HTERT RPE-1 (cell line): Measurements from ENCODE around the gene SLC22A14.

Experiments used
- in situ Hi-C: fragments of 300-500 bp; cut with MboI; formaldehyde crosslinking; loops from 4 replicates; pipeline ENCODE4 v1.14.3; 2020; ENCODE audit warnings: low sequenced_read_pairs

The SLC22A14 gene

DNA sequence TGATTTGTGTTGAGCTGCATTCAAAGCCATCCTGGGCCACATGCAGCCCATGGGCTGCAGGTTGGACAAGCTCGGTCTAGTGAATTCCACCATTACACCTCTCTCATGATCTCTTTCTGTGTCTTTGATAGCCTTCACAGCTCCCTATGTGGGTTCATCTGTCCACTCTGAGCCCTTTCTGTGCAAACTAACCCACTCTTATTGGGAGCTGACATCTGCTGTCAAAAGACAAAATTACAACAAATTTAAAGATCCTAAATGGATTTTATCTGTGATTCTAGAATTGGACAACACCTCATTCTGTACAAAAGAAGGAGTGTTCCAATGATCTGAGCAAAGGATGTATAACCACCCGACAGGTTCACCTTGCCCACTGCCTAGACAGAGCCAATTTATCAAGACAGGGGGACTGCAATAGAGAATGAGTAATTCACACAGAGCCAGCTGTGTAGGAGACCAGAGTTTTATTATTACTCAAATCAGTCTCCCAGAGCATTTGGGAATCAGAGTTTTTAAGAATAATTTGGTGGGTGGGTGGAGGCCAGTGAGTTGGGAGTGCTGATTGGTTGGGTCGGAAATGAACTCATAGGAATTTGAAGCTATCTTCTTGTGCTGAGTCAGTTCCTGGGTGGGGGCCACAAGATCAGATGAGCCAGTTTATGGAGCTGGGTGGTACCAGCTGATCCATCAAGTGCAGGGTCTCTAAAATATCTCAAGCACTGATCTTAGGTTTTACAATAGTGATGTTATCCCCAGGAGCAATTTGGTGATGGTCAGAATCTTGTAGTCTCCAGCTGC lies 61.9 kb downstream of the SLC22A14 start:
- in situ Hi-C loops, result no loop called here

DNA sequence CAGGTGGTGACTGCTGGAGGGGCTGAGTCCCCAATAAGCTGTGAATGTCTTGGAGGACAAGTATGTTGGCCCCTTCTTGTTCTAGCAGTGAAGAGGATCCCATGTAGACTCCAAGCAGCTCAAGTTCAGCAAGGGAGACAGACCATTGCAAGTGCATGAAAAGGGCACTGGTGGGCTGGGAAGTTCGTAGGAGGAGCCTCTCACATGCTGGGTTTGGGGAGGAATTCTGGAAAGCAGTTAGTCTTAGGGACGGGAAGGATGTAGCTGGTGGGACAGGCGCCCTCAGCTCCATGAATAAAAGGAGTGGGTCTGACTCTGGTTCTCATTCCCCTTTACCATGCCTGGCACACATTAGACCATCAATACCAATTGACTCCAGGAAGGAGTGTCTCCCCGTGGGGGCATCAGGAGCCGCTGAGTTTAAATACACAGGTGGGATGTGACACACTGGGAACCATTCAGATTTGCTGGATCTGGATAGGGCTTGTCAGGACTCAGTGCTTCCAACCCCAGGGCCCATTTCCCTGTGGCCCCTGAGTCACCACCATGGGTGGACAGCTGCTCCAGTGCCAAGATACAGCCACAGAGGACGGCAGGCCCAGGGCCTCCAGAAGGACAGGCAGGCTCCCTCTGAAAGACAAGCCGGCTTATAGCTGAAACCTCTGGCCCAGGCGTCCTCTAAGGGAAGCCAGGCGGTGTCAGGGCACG lies 63.9 kb downstream of the SLC22A14 start:
- in situ Hi-C loops, result no loop called here

DNA sequence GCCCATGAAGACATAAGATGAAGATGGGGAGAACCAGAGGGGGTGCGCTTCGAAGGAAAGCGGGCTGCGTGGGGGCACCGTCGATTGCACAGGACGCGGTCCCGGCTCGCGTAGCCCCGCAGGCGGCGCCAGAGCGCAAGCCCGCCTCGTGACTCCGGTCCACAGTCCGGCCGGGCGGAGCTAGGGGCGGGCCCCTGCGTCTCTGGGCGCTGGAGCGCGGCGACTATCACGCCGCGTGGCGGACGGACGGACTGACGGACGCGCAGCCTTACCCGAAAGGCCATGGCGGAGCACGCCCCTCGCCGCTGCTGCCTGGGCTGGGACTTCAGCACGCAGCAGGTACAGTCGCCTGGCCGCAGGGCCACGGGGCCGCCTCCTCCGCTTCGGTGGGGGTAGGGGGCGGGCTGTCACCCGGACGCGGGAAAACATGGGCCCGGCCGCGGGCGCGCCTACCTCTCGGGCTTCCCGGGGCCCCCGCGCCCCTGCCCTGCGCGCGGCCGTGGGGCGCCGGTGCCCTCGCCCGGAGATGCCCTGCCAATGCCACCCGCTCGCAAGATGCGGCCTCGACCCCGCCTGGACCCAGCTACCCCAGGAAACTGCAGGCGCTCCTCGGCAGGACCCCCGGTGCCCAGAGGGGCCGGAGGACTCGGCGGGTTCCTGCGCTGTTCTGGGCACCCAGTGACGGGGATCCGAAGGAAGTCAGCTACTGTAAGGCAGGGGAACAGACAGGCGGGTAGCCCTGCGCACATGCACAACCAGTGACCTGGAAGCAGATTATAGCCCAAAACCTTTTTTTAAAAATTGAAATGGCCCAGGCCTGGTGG lies 64.7 kb downstream of the SLC22A14 start, which contains the start of gene XYLB:
Gene XYLB, plus strand, starts transcription at position 199 of the 824 bp plus-strand sequence. Its CDS starts 84 bp downstream, at position 283.
- in situ Hi-C loops, result no loop called here

DNA sequence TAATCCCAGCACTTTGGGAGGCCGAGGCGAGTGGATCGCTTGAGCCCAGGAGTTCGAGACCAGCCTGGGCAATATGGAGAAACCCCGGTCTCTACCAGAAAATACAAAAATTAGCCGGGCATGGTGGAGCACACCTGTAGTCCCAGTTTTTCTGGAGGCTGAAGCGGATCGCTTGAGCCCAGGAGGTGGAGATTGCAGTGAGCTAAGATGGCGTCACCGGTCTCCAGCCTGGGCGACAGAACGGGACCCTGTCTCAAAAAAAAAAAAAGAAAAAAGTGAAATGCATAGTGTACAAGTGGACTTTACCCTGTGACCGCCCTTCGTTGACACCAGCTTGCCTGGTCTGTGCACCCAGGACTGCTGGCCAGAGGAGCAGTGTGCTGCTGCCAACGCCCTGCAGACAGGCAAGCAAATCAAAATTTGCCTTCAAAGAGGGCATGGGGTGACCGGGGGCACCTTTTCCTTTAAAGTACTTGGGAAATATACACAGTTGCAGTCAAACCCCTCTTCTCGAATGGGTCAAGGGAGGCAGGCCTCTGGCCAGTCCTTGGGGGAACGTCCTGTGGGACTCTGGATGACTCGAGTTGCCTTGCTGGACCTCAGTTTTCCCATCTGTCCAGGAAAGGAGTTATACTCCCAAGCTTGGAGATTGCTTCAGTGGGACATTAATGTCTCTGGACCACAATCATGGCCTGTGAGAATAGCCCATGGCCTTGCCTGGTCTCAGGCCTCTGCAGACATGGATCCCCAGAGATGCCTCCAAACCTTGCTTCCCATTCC lies 65.5 kb downstream of the SLC22A14 start:
- in situ Hi-C loops, result no loop called here

DNA sequence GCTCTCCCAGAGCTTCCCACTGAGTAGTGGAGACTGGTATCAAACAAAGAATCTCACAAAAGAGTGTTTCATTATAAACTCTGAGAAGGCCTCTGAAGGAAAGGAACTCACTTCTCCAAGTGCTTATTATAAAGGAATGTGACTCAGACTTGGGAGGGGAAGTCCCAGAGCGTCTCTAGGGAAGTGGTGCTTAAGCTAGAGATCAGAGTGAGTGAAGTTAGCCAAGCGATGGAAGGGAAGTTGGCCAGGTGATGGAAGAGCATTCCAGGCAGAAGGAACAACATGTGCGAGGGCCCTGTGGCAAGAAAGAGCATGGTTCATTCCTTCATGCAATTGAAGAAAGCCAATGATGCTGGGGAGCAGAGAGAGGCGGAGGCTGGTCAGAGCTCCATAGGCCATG lies 66.8 kb downstream of the SLC22A14 start:
- in situ Hi-C loops, result no loop called here

DNA sequence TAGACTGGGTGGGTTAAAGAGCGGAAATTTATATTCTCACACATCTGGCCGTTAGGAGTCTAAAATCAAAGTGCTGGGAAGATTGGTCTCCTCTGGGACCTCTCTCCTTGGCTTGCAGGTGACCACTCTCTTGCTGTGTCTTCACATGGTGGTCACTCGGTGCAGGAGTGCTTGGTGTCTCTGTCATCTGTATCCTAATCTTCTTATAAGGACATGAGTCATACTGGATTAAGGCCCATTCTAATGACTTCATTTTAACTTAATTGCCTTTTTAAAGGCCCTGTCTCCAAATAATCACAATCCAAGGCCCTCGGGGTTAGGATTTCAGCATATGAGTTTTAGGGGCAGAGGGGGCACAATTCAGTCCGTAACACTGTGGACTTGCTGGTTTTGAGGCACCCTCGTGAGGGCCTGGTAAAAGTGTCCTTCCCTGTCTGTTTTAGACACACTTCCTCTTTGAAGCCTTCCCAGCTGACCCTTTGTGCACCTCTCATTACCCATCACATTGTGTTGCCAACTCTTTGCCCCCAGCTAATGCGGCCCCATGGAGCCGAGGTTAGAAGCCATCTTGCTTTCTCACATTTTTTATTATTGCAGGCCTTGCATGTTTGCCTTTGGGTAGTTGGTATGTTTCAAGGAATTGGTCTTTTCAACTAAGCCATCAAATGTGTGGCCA lies 67.7 kb downstream of the SLC22A14 start:
- in situ Hi-C loops, result no loop called here

DNA sequence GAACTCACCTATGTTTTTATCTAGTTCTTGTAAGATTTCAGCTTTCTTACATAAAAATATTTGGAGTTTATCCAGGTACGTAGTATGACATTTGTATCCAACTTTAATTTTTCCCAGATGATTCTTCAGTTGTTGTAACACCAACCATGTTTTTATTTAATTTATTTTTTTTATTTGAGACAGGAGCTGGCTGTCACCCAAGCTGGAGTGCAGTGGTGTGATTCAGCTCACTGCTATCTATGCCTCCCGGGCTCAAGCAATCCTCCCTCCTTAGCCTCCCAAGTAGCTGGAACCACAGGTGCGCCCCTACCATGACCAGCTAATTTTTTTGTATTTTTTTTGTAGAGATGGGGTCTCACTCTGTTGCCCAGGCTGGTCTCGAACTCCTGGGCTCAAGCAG lies 71.1 kb downstream of the SLC22A14 start:
- in situ Hi-C loops, result no loop called here

DNA sequence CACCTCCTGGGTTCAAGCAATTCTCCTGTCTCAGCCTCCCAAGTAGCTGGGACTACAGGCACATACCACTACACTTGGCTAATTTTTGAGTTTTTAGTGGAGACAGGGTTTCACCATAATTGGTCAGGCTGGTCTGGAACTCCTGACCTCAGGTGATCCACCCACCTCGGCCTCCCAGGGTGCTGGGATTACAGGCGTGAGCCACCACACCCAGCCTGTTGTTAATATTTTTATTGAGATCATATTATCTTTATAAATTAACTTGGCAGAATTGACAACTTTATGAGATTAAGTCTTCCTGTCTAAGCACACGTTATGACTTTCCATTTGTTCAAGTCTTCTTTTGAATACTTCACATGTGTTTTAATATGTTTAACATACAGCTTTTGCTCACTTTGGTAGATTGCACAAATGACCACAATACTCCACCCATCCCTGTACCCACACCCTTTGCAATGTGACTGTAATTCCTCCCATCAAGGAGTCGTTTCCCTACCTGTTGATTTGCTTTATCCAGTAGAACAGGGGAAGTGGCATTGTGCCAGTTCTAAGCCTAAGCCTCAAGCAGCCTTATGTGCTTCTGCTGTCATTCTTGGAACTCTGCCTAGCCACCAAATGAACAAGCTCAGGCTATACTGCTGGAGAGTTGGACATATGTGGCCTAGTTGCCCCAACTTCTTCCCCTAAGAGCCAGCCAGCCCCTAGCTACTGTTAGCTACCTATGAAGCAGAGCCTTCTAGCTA lies 72.7 kb downstream of the SLC22A14 start:
- in situ Hi-C loops, result no loop called here

DNA sequence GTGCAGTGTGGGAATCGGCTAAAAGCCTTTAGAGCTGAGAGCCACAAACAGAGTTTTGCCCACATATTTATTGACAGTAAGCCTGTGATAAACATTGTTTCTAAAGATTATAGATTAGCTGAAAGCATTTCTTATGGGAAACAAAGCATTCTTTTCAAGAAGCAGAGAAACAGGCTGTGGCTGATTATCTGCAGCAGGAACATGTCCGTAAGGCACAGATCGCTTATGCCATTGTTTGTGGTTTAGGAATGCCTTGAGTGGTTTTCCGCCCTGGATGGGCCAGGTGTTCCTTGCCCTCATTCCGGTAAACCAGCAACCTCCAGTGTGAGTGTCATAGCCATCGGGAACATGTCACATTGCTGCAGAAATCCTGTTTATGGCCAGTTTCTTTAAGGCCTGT lies 76.9 kb downstream of the SLC22A14 start:
- in situ Hi-C loops, result no loop called here

DNA sequence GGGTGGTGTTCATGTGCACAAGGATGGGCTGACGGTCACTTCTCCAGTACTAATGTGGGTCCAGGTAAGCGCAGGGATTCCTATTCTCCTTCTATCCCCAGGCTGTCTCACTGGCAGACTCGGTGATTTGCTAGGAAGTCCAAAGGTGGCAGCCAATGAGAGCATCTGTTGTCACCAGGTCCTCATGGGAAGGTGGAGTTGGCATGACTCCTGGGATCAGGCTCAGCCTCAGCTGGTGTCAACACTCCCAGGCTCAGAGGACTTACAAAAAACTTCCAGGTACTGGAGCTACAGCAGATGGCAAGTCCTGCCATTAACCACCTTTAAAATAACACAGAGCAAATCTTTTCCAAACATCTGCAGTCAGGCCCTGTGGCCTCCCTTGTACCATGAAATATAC lies 78.3 kb downstream of the SLC22A14 start:
- in situ Hi-C loops, result no loop called here

DNA sequence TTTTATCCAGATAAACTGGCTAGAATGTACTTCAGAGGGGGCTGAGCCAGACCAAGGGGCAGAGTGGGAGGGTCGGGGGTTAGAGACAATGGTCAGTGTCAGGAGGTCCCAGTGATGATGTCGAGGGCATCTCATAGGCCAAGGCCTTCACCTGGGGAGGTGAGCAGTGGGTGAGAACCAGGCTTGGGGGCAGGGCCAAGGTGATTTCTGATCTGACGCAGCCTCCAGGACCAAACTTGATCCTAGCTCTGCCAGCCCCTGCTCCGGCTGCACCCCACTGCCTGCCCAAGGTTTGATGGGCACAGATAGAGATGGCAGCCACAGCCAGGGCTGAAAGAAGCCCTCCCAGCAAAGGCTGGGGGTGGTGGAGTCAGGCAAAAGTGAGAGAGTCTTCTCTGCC lies 79.4 kb downstream of the SLC22A14 start:
- in situ Hi-C loops, result no loop called here

DNA sequence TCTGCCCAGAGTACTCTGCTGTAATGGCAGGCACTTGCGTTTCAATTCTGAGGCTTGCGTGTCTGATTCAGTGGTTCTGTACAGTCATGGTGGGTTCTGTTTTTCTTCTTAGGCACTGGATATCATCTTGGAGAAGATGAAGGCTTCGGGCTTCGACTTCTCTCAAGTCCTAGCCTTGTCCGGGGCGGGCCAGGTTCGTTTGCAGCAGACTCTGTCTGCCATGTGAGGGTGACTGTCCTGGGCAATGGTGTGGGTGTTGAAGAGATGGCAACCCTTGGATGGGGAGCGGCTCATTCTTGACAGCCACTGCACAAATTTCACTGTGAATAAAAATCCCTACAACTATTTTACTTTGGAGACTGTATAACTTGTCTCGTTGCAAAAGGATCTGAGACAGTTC lies 80.7 kb downstream of the SLC22A14 start:
- in situ Hi-C loops, result no loop called here

DNA sequence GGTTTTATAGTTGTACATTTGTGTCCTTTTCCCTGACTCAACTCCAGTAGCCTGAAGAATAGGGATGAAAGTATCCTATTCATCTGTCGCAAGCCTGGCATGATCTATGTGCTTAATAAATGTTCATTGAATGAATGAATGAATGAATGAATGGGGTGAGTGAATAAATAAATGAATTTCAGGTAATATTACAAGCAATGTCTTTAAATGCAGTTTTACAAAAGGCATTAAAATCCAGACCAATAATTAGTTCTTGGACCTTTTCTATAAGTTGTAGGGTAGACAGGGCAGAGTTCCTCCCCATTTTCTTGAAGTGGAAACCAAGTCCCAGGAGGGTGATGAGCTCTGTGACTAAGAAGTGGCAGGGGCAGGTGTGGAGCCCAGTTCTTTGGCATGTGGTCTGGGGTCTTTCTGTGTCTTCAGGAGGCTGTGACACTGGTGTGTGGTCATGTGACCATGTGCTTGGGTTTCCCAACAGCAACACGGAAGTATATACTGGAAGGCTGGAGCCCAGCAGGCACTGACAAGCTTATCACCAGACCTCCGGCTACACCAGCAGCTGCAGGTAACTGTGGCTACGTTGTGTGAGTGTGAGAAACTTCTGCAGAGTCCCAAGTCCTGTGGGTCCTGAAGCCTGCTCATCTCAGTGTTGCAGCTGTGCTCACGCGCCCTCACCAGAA lies 82.8 kb downstream of the SLC22A14 start:
- in situ Hi-C loops, result no loop called here

DNA sequence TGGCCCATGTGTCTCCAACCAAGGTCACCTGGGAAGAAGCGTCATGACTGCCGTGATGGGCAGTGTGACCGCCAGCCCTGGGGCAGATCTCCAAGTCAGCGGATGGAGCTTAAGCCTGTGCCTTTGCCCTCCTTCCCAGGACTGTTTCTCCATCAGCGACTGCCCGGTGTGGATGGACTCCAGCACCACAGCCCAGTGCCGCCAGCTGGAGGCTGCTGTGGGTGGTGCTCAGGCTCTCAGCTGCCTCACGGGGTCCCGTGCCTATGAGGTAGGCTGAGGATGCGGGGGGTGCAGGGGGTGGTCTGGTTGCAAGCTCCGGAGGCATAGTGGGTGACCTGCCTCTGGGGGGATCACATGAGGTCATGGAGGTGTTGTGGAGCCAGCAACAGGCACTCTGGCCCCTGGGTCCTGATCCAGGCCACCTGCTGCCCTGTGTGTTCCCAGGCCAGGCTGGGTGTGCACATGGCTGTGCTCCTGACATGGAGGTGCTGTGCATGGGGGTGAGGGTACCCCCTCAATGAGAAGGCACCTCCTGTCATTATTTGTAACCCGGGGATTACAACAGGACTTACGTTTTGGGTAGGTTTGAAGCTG lies 83.5 kb downstream of the SLC22A14 start:
- in situ Hi-C loops, result no loop called here

DNA sequence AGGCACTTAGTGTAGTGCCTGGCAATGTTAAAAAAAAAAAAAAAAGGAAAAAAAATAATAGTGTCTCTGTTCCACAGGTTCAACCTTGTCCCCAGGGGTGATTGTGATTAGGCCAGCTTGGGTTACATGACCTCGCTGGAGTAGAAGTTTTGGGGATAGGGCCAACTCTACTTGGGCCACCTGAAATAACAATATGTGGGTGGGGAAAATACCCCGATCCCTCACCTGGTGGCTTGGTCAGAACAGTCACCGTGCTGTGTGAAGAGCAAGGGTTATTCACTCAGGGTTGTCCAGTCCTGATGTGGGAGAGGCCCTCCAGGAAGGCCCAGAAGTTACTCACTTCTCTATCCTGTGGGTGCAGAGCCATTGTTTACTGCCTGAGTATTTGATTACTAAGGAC lies 84.0 kb downstream of the SLC22A14 start:
- in situ Hi-C loops, result no loop called here

DNA sequence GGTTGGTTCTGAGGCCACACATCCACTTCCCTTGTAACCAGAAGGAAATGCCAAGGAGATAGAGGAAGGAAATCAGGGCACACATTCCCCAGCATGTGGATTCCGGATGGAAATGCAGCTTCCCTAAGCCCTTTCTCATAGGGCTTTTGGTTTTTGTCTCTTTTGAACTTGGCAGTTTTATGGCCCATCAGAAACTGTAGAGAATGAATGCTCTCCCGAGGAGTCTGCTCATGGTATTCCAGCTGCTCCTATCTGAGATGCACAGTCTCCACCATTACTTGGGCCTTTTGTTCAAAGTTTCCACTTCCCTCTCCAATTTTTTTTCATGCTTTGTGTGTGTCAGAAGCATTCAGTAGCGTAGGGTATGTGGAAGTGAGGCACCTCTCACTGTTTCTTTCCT lies 85.7 kb downstream of the SLC22A14 start:
- in situ Hi-C loops, result no loop called here
